GM19438 (cell line): ENCODE measurements around the gene UBASH3A.

Experiments
- ATAC-seq: cut with Tn5 transposase; IDR thresholded peaks from one replicate; pipeline ENCODE4 v1.9.1; 2021; ENCODE audit warnings: low read depth; ENCODE audit not compliant: unreplicated experiment

UBASH3A gene

GRCh38 chr21:42373908-42374455 is 29.7 kb upstream of the UBASH3A start:
- ATAC-seq = no peak

GRCh38 chr21:42374457-42374856 is 29.2 kb upstream of the UBASH3A start:
- ATAC-seq = no peak

- no peak for ATAC-seq
Observed at GRCh38 chr21:42374864-42375499, 28.7 kb upstream of the UBASH3A start.

- no peak for ATAC-seq
Observed at GRCh38 chr21:42375506-42375905, 28.2 kb upstream of the UBASH3A start.

- no peak for ATAC-seq
Observed at GRCh38 chr21:42375966-42376337, 27.8 kb upstream of the UBASH3A start.

- ATAC-seq = no peak
Observed at GRCh38 chr21:42376338-42376982, 27.2 kb upstream of the UBASH3A start.

GRCh38 chr21:42377211-42377950 is 26.3 kb upstream of the UBASH3A start:
- ATAC-seq = no peak

- no peak for ATAC-seq
Observed at GRCh38 chr21:42377951-42378340, 25.8 kb upstream of the UBASH3A start.

- no peak for ATAC-seq
Observed at GRCh38 chr21:42378418-42378817, 25.3 kb upstream of the UBASH3A start.

- ATAC-seq = no peak
Observed at GRCh38 chr21:42379426-42380215, 24.1 kb upstream of the UBASH3A start.

GRCh38 chr21:42381347-42381984 is 22.2 kb upstream of the UBASH3A start:
- no peak for ATAC-seq

GRCh38 chr21:42382915-42383314 is 20.8 kb upstream of the UBASH3A start:
- no peak for ATAC-seq

GRCh38 chr21:42383331-42383730 is 20.4 kb upstream of the UBASH3A start:
- no peak for ATAC-seq

- ATAC-seq = no peak
Observed at GRCh38 chr21:42384156-42384945, 19.4 kb upstream of the UBASH3A start.

- no peak for ATAC-seq
Observed at GRCh38 chr21:42384989-42385388, 18.7 kb upstream of the UBASH3A start.

- no peak for ATAC-seq
Observed at GRCh38 chr21:42385619-42386018, 18.1 kb upstream of the UBASH3A start.

GRCh38 chr21:42386034-42386591 is 17.6 kb upstream of the UBASH3A start:
- no peak for ATAC-seq

- no peak for ATAC-seq
Observed at GRCh38 chr21:42387164-42387563, 16.5 kb upstream of the UBASH3A start.

- ATAC-seq = no peak
Observed at GRCh38 chr21:42387843-42388340, 15.8 kb upstream of the UBASH3A start.
